NCI-H446 treated with DMSO at 0.1 percent for 48 hours (cell line): ENCODE measurements around the gene PIBF1.

Source experiments
- DNase-seq: peaks from one replicate; lab custom pipeline; 2025; lab: John Stamatoyannopoulos, UW

The PIBF1 gene

DNA sequence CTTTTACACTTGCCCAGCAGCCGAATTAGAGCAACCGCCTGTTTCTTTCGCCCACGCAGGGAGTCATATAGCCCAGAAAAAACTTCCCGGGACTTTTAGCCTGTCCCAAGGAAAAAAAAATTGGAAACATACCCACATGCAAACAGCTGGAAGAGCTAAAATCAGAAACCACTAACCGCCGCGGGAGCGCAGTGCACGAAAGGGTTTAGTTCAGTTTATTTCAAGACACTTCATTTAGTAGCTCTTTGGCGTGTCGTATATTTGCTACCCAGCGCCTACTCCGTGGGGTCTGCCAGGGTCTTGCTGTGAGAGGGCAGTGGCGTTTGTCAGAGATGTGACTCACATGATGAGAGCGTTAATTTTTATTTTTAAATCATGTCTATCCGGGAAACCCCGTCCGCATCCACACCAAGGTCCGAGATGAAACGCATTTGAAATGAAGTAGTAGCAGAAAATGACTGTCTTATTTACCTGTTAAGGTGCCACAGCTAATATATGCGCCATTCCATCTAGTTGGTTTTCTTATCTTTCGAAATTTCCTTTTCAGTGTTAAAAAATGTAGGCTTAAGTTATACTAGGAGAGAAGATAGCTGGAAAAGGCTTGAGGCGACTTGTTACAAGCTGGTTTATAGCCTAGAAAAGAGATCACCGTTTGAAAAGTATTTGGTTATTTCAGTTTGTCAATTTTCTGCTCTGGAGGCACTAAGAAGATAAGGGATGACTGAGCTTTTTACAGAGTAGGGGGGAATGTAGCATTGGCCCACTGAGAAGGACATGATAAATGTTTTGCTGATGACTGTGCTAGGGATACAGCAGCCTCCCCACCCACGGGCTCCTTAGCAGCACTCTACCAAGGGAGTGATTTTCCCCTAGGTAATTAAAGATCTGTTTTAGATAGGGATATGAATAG, 278.6 kb downstream of the PIBF1 start:
- DNase-seq: no peak

DNA sequence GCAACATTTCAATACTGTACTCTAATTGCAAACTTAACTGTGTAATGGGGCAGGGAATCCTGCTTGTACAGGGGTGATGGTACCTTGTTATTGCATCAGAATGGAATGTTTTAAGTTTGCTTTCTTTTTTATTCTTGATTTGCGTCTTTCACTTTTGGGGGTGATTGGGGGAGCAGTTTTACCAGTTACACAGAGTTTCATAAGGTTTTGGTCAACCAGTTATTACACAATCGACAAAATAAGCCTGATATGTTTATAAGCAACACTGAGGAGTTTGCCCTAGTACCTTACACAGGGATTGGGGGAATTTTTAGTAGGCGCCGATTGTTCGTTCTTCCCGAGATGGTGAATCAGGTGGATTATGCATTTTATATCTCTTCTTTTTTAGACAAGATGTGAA, 279.5 kb downstream of the PIBF1 start:
- DNase-seq: no peak

DNA sequence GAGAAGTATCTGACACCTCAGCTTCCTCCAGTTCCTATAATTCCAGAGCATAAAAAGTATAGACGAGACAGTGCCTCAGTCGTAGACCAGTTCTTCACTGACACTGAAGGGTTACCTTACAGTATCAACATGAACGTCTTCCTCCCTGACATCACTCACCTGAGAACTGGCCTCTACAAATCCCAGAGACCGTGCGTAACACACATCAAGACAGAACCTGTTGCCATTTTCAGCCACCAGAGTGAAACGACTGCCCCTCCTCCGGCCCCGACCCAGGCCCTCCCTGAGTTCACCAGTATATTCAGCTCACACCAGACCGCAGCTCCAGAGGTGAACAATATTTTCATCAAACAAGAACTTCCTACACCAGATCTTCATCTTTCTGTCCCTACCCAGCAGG, 279.9 kb downstream of the PIBF1 start:
- DNase-seq: no peak

DNA sequence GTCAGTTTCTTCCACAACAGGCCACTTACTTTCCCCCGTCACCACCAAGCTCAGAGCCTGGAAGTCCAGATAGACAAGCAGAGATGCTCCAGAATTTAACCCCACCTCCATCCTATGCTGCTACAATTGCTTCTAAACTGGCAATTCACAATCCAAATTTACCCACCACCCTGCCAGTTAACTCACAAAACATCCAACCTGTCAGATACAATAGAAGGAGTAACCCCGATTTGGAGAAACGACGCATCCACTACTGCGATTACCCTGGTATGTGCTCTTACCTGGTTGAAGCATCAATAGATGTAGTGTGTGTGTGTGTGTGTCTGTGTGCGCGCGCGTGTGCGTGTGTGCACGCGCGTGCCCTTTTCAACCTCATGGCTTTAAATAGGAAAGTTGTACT, 280.5 kb downstream of the PIBF1 start:
- no peak for DNase-seq

DNA sequence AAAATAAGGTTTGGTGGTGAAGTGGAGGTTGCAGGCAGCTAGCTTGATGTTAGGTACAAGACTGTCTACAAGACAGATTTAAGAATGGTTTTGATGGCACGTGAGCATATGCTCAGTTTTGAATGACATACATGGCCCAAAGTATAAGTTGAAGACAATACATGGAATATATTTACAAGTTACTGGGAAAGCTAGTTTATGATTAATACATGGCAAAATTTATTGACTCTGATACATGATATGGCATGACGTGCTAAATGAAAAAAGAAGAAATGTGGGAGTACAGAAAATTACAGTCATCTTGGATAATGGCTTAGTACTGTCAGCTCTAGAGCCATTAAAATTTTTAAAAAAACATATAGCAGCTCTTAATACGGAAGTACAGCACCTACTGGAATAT, 281.2 kb downstream of the PIBF1 start:
- DNase-seq: no peak

DNA sequence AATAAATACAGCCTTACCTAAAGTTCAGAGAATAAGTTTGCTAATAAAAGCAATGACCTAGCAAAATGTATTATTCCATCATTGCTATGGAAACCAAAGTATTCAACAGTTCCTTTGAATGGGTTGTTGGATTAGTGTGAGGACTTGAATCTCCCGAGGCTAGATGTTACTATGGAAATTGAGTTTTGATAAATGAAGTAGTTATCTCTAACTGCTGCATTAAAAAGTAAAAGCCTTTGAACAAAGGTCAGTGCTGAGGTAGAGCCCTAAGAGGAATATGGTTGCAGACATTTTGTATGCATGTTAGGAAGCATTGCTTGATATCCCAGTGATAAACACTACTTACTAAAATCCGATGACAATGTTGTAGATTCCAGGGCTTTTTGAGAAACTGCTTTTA, 283.1 kb downstream of the PIBF1 start:
- DNase-seq: no peak

DNA sequence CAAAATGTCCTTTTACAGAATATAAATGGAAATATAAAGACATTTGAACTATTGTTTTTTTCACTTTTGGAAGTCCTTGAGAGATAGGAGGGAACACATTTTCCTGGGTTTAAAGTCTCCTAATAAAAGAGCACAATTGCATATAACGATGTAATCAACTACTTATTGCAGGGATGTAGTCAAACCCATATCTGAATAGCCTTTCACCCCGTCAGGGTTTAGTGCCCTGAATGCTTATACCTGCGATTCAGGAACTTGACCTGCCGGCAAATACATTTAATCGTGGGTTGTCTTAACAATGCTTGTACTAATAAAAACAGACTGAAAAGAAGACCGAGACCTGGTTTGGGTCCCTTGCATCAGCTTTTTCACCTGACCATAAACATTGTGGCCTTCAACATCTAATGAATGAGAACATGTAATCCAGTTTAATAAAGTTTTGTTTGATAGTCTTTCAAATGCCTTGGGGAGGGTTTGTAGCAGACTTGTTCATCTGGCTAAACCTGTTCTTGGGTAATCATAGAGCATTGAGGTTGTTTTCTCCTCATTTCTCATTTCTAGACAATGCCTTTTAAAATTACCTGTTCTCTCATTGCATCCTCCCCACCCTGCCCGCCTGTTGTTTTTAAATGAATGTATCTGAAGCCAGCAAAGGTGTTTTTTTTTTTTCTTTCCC, 283.9 kb downstream of the PIBF1 start:
- DNase-seq: no peak
